ENCODE data around the gene FTSJ1.

Gene FTSJ1

GRCh38 chrX:48470110-48470832, 5.7 kb upstream of the FTSJ1 start, which contains the start of gene SLC38A5:
Gene SLC38A5, minus strand, starts transcription at chrX:48470260. Its CDS starts 2,336 bp downstream, at chrX:48467924.
- in situ Hi-C loops (cut with MboI; ENCODE audit: low sequenced_read_pairs), result no loop called here

GRCh38 chrX:48470833-48471118, 5.2 kb upstream of the FTSJ1 start:
- in situ Hi-C loops (cut with MboI; ENCODE audit: low sequenced_read_pairs), result no loop called here

- in situ Hi-C loops (cut with MboI; ENCODE audit: low sequenced_read_pairs), result no loop called here
Measured at GRCh38 chrX:48471504-48471903, 4.5 kb upstream of the FTSJ1 start.

- in situ Hi-C loops (cut with MboI; ENCODE audit: low sequenced_read_pairs), result no loop called here
Measured at GRCh38 chrX:48472225-48472624, 3.8 kb upstream of the FTSJ1 start.

- in situ Hi-C loops (cut with MboI; ENCODE audit: low sequenced_read_pairs), result no loop called here
Measured at GRCh38 chrX:48472851-48473703, 2.9 kb upstream of the FTSJ1 start.

- in situ Hi-C loops (cut with MboI; ENCODE audit: low sequenced_read_pairs), result no loop called here
Measured at GRCh38 chrX:48473704-48473990, 2.4 kb upstream of the FTSJ1 start.

GRCh38 chrX:48474127-48474526, 1.9 kb upstream of the FTSJ1 start:
- in situ Hi-C loops (cut with MboI; ENCODE audit: low sequenced_read_pairs), result no loop called here

- in situ Hi-C loops (cut with MboI; ENCODE audit: low sequenced_read_pairs), result no loop called here
Measured at GRCh38 chrX:48474581-48474980, 1.4 kb upstream of the FTSJ1 start.

GRCh38 chrX:48475296-48475695, 703 bp upstream of the FTSJ1 start:
- in situ Hi-C loops (cut with MboI; ENCODE audit: low sequenced_read_pairs), result no loop called here

- in situ Hi-C loops (cut with MboI; ENCODE audit: low sequenced_read_pairs), result no loop called here
Measured at GRCh38 chrX:48476919-48477318, 920 bp downstream of the FTSJ1 start.

- in situ Hi-C loops (cut with MboI; ENCODE audit: low sequenced_read_pairs), result no loop called here
Measured at GRCh38 chrX:48477960-48478755, 2.2 kb downstream of the FTSJ1 start.

GRCh38 chrX:48478806-48479205, 2.8 kb downstream of the FTSJ1 start:
- in situ Hi-C loops (cut with MboI; ENCODE audit: low sequenced_read_pairs), result no loop called here

- in situ Hi-C loops (cut with MboI; ENCODE audit: low sequenced_read_pairs), result no loop called here
Measured at GRCh38 chrX:48480142-48480541, 4.1 kb downstream of the FTSJ1 start.

- in situ Hi-C loops (cut with MboI; ENCODE audit: low sequenced_read_pairs), result no loop called here
Measured at GRCh38 chrX:48480583-48480982, 4.6 kb downstream of the FTSJ1 start.

GRCh38 chrX:48482526-48482925, 6.5 kb downstream of the FTSJ1 start:
- in situ Hi-C loops (cut with MboI; ENCODE audit: low sequenced_read_pairs), result no loop called here

GRCh38 chrX:48487362-48487798, 11.4 kb downstream of the FTSJ1 start:
- in situ Hi-C loops (cut with MboI; ENCODE audit: low sequenced_read_pairs), result no loop called here

GRCh38 chrX:48488034-48488433, 12.0 kb downstream of the FTSJ1 start:
- in situ Hi-C loops (cut with MboI; ENCODE audit: low sequenced_read_pairs), result no loop called here

- in situ Hi-C loops (cut with MboI; ENCODE audit: low sequenced_read_pairs), result no loop called here
Measured at GRCh38 chrX:48489296-48489695, 13.3 kb downstream of the FTSJ1 start.

GRCh38 chrX:48489892-48490291, 13.9 kb downstream of the FTSJ1 start:
- in situ Hi-C loops (cut with MboI; ENCODE audit: low sequenced_read_pairs), result no loop called here

- in situ Hi-C loops (cut with MboI; ENCODE audit: low sequenced_read_pairs), result no loop called here
Measured at GRCh38 chrX:48490661-48491060, 14.7 kb downstream of the FTSJ1 start.

- in situ Hi-C loops (cut with MboI; ENCODE audit: low sequenced_read_pairs), result no loop called here
Measured at GRCh38 chrX:48491809-48492208, 15.8 kb downstream of the FTSJ1 start.
